Hepatocyte (in vitro differentiated cells): ENCODE results near the gene EIPR1.

Experiments used
- CTCF ChIP-seq: fragments of 200-600 bp; sonication (generic); IDR thresholded peaks from 2 replicates; pipeline ENCODE4 v1.5.1; 2016; ENCODE audit warnings: antibody characterized with exemption, mild to moderate bottlenecking; ENCODE audit not compliant: poor library complexity
- EZH2phosphoT487 ChIP-seq: fragments of 200-600 bp; sonication (generic); IDR thresholded peaks from one replicate; pipeline ENCODE4 v1.6.1; 2018; ENCODE audit warnings: antibody characterized with exemption, mild to moderate bottlenecking, low read depth, moderate library complexity; ENCODE audit not compliant: unreplicated experiment, severe bottlenecking

GRCh38 chr2:3326871-3327270 is 50.7 kb downstream of the EIPR1 start:
- no peak for TF ChIP-seq CTCF
- TF ChIP-seq EZH2phosphoT487 = no peak
